ENCODE results near the gene DYRK1A.

Gene DYRK1A

GRCh38 chr21:37365517-37366481 is 774 bp upstream of the DYRK1A start:
- no peak for DNase-seq (ENCODE audit: low read depth)

- peak; percentile 12 for DNase-seq (ENCODE audit: low read depth)
Measured at GRCh38 chr21:37367336-37367702, 746 bp downstream of the DYRK1A start.

GRCh38 chr21:37367703-37368540 is 1.3 kb downstream of the DYRK1A start:
- DNase-seq (ENCODE audit: low read depth): peak; percentile 15

GRCh38 chr21:37368541-37369279 is 2.1 kb downstream of the DYRK1A start:
- DNase-seq (ENCODE audit: low read depth): no peak

- no peak for DNase-seq (ENCODE audit: low read depth)
Measured at GRCh38 chr21:37369307-37369854, 2.8 kb downstream of the DYRK1A start.

- DNase-seq (ENCODE audit: low read depth): no peak
Measured at GRCh38 chr21:37370152-37371040, 3.8 kb downstream of the DYRK1A start.

GRCh38 chr21:37371041-37371397 is 4.4 kb downstream of the DYRK1A start:
- DNase-seq (ENCODE audit: low read depth): no peak

- DNase-seq (ENCODE audit: low read depth): no peak
Measured at GRCh38 chr21:37372127-37372731, 5.7 kb downstream of the DYRK1A start.

- no peak for DNase-seq (ENCODE audit: low read depth)
Measured at GRCh38 chr21:37372951-37373350, 6.4 kb downstream of the DYRK1A start.

- DNase-seq (ENCODE audit: low read depth): no peak
Measured at GRCh38 chr21:37373539-37373938, 7.0 kb downstream of the DYRK1A start.

GRCh38 chr21:37374027-37374426 is 7.5 kb downstream of the DYRK1A start:
- no peak for DNase-seq (ENCODE audit: low read depth)

- no peak for DNase-seq (ENCODE audit: low read depth)
Measured at GRCh38 chr21:37375866-37376574, 9.4 kb downstream of the DYRK1A start.

GRCh38 chr21:37378700-37379139 is 12.1 kb downstream of the DYRK1A start:
- no peak for DNase-seq (ENCODE audit: low read depth)

- DNase-seq (ENCODE audit: low read depth): no peak
Measured at GRCh38 chr21:37380349-37381323, 14.1 kb downstream of the DYRK1A start.

- DNase-seq (ENCODE audit: low read depth): no peak
Measured at GRCh38 chr21:37381883-37382585, 15.5 kb downstream of the DYRK1A start.

GRCh38 chr21:37383086-37383485 is 16.5 kb downstream of the DYRK1A start:
- no peak for DNase-seq (ENCODE audit: low read depth)

- no peak for DNase-seq (ENCODE audit: low read depth)
Measured at GRCh38 chr21:37383784-37384311, 17.3 kb downstream of the DYRK1A start.

- no peak for DNase-seq (ENCODE audit: low read depth)
Measured at GRCh38 chr21:37384416-37384815, 17.8 kb downstream of the DYRK1A start.
